ENCODE measurements around the gene CD36.

CD36 gene

GRCh38 chr7:80600046-80600445 is 38.4 kb upstream of the CD36 start:
- no peak overlapping the region for H3K4me3 ChIP-seq (ENCODE audit: control insufficient read depth in 1 of 7, extremely low read depth in 1 of 7, insufficient read depth in 4 of 7, low read depth in 2 of 7, low read length in 6 of 7)
- no peak overlapping the region for H3K27ac ChIP-seq (ENCODE audit: insufficient read depth in 1 of 2, low read depth in 1 of 2, low read length in 2 of 2, poor library complexity in 1 of 2, severe bottlenecking in 2 of 2)
- POLR2A ChIA-PET, result no interaction called here
- H3K27me3 ChIP-seq (replicated peaks in 2 of 5; ENCODE audit: control insufficient read depth in 4 of 5, insufficient read depth in 5 of 5, low read length in 4 of 5), result no peaks in the 10 kb centered on the region
- H3K9me3 ChIP-seq (ENCODE audit: control extremely low read depth in 1 of 5, control insufficient read depth in 4 of 5, insufficient read depth in 2 of 5, low read depth in 1 of 5, low read length in 4 of 5), result no peaks in the 10 kb centered on the region
- no peaks in the 10 kb centered on the region for H3K36me3 ChIP-seq (ENCODE audit: control insufficient read depth in 4 of 4, insufficient read depth in 4 of 4, low read length in 3 of 4)
- no CpG with 5 or more reads among the region's 2 CpGs for WGBS (ENCODE audit: insufficient coverage)
- CTCF ChIA-PET, result no interaction called here
- peaks cover 0 to 1% (median 0%) of the 10 kb centered on the region in 4 experiments for H3K4me1 ChIP-seq (ENCODE audit: control extremely low read depth in 1 of 4, control insufficient read depth in 4 of 4, insufficient read depth in 4 of 4, low read length in 3 of 4)
- no peak for DNase-seq

GRCh38 chr7:80601999-80602398 is 36.4 kb upstream of the CD36 start:
- 100% methylated on average over 4 of the region's 4 CpGs for WGBS (ENCODE audit: insufficient coverage)
- POLR2A ChIA-PET, result no interaction called here
- H3K36me3 ChIP-seq (ENCODE audit: control insufficient read depth in 4 of 4, insufficient read depth in 4 of 4, low read length in 3 of 4), result no peaks in the 10 kb centered on the region
- no peaks in the 10 kb centered on the region for H3K27me3 ChIP-seq (replicated peaks in 2 of 5; ENCODE audit: control insufficient read depth in 4 of 5, insufficient read depth in 5 of 5, low read length in 4 of 5)
- H3K4me1 ChIP-seq (ENCODE audit: control extremely low read depth in 1 of 4, control insufficient read depth in 4 of 4, insufficient read depth in 4 of 4, low read length in 3 of 4), result peaks cover 0 to 1% (median 0%) of the 10 kb centered on the region in 4 experiments
- no peak overlapping the region for H3K4me3 ChIP-seq (ENCODE audit: control insufficient read depth in 1 of 7, extremely low read depth in 1 of 7, insufficient read depth in 4 of 7, low read depth in 2 of 7, low read length in 6 of 7)
- no peak for DNase-seq
- H3K9me3 ChIP-seq (ENCODE audit: control extremely low read depth in 1 of 5, control insufficient read depth in 4 of 5, insufficient read depth in 2 of 5, low read depth in 1 of 5, low read length in 4 of 5), result no peaks in the 10 kb centered on the region
- CTCF ChIA-PET, result no interaction called here
- no peak overlapping the region for H3K27ac ChIP-seq (ENCODE audit: insufficient read depth in 1 of 2, low read depth in 1 of 2, low read length in 2 of 2, poor library complexity in 1 of 2, severe bottlenecking in 2 of 2)

GRCh38 chr7:80603940-80604339 is 34.5 kb upstream of the CD36 start:
- CTCF ChIA-PET, result no interaction called here
- Histone ChIP-seq H3K27me3 (replicated peaks in 2 of 5; ENCODE audit: control insufficient read depth in 4 of 5, insufficient read depth in 5 of 5, low read length in 4 of 5) (no peaks in the 10 kb centered on the region), H3K4me1 (ENCODE audit: control extremely low read depth in 1 of 4, control insufficient read depth in 4 of 4, insufficient read depth in 4 of 4, low read length in 3 of 4) (peaks cover 0 to 1% (median 0%) of the 10 kb centered on the region in 4 experiments), H3K4me3 (ENCODE audit: control insufficient read depth in 1 of 7, extremely low read depth in 1 of 7, insufficient read depth in 4 of 7, low read depth in 2 of 7, low read length in 6 of 7) (no peak overlapping the region), H3K36me3 (ENCODE audit: control insufficient read depth in 4 of 4, insufficient read depth in 4 of 4, low read length in 3 of 4) (no peaks in the 10 kb centered on the region), H3K27ac (ENCODE audit: insufficient read depth in 1 of 2, low read depth in 1 of 2, low read length in 2 of 2, poor library complexity in 1 of 2, severe bottlenecking in 2 of 2) (no peak overlapping the region), H3K9me3 (ENCODE audit: control extremely low read depth in 1 of 5, control insufficient read depth in 4 of 5, insufficient read depth in 2 of 5, low read depth in 1 of 5, low read length in 4 of 5) (no peaks in the 10 kb centered on the region)
- WGBS (ENCODE audit: insufficient coverage), result 100% methylated on average over 2 of the region's 2 CpGs
- no peak for DNase-seq
- POLR2A ChIA-PET, result no interaction called here

- WGBS (ENCODE audit: insufficient coverage), result no CpG with 5 or more reads among the region's 2 CpGs
- Histone ChIP-seq H3K27ac (ENCODE audit: insufficient read depth in 1 of 2, low read depth in 1 of 2, low read length in 2 of 2, poor library complexity in 1 of 2, severe bottlenecking in 2 of 2) (no peak overlapping the region), H3K4me1 (ENCODE audit: control extremely low read depth in 1 of 4, control insufficient read depth in 4 of 4, insufficient read depth in 4 of 4, low read length in 3 of 4) (peaks cover 0 to 1% (median 0%) of the 10 kb centered on the region in 4 experiments), H3K4me3 (ENCODE audit: control insufficient read depth in 1 of 7, extremely low read depth in 1 of 7, insufficient read depth in 4 of 7, low read depth in 2 of 7, low read length in 6 of 7) (no peak overlapping the region), H3K36me3 (ENCODE audit: control insufficient read depth in 4 of 4, insufficient read depth in 4 of 4, low read length in 3 of 4) (no peaks in the 10 kb centered on the region), H3K9me3 (ENCODE audit: control extremely low read depth in 1 of 5, control insufficient read depth in 4 of 5, insufficient read depth in 2 of 5, low read depth in 1 of 5, low read length in 4 of 5) (no peaks in the 10 kb centered on the region), H3K27me3 (replicated peaks in 2 of 5; ENCODE audit: control insufficient read depth in 4 of 5, insufficient read depth in 5 of 5, low read length in 4 of 5) (no peaks in the 10 kb centered on the region)
- no peak for DNase-seq
- CTCF ChIA-PET, result no interaction called here
- POLR2A ChIA-PET, result no interaction called here
These were observed 34.0 kb upstream of the CD36 start for GRCh38 chr7:80604436-80604835.

GRCh38 chr7:80607136-80607535 is 31.3 kb upstream of the CD36 start:
- CTCF ChIA-PET, result no interaction called here
- Histone ChIP-seq H3K9me3 (ENCODE audit: control extremely low read depth in 1 of 5, control insufficient read depth in 4 of 5, insufficient read depth in 2 of 5, low read depth in 1 of 5, low read length in 4 of 5) (no peaks in the 10 kb centered on the region), H3K27me3 (replicated peaks in 2 of 5; ENCODE audit: control insufficient read depth in 4 of 5, insufficient read depth in 5 of 5, low read length in 4 of 5) (no peaks in the 10 kb centered on the region), H3K4me3 (ENCODE audit: control insufficient read depth in 1 of 7, extremely low read depth in 1 of 7, insufficient read depth in 4 of 7, low read depth in 2 of 7, low read length in 6 of 7) (no peak overlapping the region), H3K36me3 (ENCODE audit: control insufficient read depth in 4 of 4, insufficient read depth in 4 of 4, low read length in 3 of 4) (no peaks in the 10 kb centered on the region), H3K4me1 (ENCODE audit: control extremely low read depth in 1 of 4, control insufficient read depth in 4 of 4, insufficient read depth in 4 of 4, low read length in 3 of 4) (no peaks in the 10 kb centered on the region), H3K27ac (ENCODE audit: insufficient read depth in 1 of 2, low read depth in 1 of 2, low read length in 2 of 2, poor library complexity in 1 of 2, severe bottlenecking in 2 of 2) (no peak overlapping the region)
- DNase-seq, result no peak
- no CpG with 5 or more reads among the region's 1 CpG for WGBS (ENCODE audit: insufficient coverage)
- POLR2A ChIA-PET, result no interaction called here

- CTCF ChIA-PET, result no interaction called here
- Histone ChIP-seq H3K27me3 (replicated peaks in 2 of 5; ENCODE audit: control insufficient read depth in 4 of 5, insufficient read depth in 5 of 5, low read length in 4 of 5) (no peaks in the 10 kb centered on the region), H3K36me3 (ENCODE audit: control insufficient read depth in 4 of 4, insufficient read depth in 4 of 4, low read length in 3 of 4) (no peaks in the 10 kb centered on the region), H3K27ac (ENCODE audit: insufficient read depth in 1 of 2, low read depth in 1 of 2, low read length in 2 of 2, poor library complexity in 1 of 2, severe bottlenecking in 2 of 2) (no peak overlapping the region), H3K9me3 (ENCODE audit: control extremely low read depth in 1 of 5, control insufficient read depth in 4 of 5, insufficient read depth in 2 of 5, low read depth in 1 of 5, low read length in 4 of 5) (no peaks in the 10 kb centered on the region), H3K4me1 (ENCODE audit: control extremely low read depth in 1 of 4, control insufficient read depth in 4 of 4, insufficient read depth in 4 of 4, low read length in 3 of 4) (peaks cover 0 to 5% (median 2%) of the 10 kb centered on the region in 4 experiments), H3K4me3 (ENCODE audit: control insufficient read depth in 1 of 7, extremely low read depth in 1 of 7, insufficient read depth in 4 of 7, low read depth in 2 of 7, low read length in 6 of 7) (no peak overlapping the region)
- POLR2A ChIA-PET, result no interaction called here
- DNase-seq, result no peak
These were observed 30.1 kb upstream of the CD36 start for GRCh38 chr7:80608336-80608735.

- Histone ChIP-seq H3K36me3 (ENCODE audit: control insufficient read depth in 4 of 4, insufficient read depth in 4 of 4, low read length in 3 of 4) (no peaks in the 10 kb centered on the region), H3K9me3 (ENCODE audit: control extremely low read depth in 1 of 5, control insufficient read depth in 4 of 5, insufficient read depth in 2 of 5, low read depth in 1 of 5, low read length in 4 of 5) (no peaks in the 10 kb centered on the region), H3K4me1 (ENCODE audit: control extremely low read depth in 1 of 4, control insufficient read depth in 4 of 4, insufficient read depth in 4 of 4, low read length in 3 of 4) (peaks cover 0 to 7% (median 3%) of the 10 kb centered on the region in 4 experiments), H3K27me3 (replicated peaks in 2 of 5; ENCODE audit: control insufficient read depth in 4 of 5, insufficient read depth in 5 of 5, low read length in 4 of 5) (no peaks in the 10 kb centered on the region), H3K4me3 (ENCODE audit: control insufficient read depth in 1 of 7, extremely low read depth in 1 of 7, insufficient read depth in 4 of 7, low read depth in 2 of 7, low read length in 6 of 7) (no peak overlapping the region), H3K27ac (ENCODE audit: insufficient read depth in 1 of 2, low read depth in 1 of 2, low read length in 2 of 2, poor library complexity in 1 of 2, severe bottlenecking in 2 of 2) (no peak overlapping the region)
- ChIA-PET POLR2A (no interaction called here), CTCF (interaction anchor here (1.5 kb wide), 1 partner anchor 33 kb away, joined by 3 read pairs; no protein-coding TSS in a partner anchor)
- no CpG with 5 or more reads among the region's 1 CpG for WGBS (ENCODE audit: insufficient coverage)
- DNase-seq, result no peak
These were observed 28.7 kb upstream of the CD36 start for GRCh38 chr7:80609751-80610150.
